ENCODE results near the gene IL16. TPM values are rescaled to one million over a fixed set of nuclear protein-coding genes. Genes with fewer than 3 reads are reported as not detected.

The IL16 gene
- polyA plus RNA-seq, 1 donor from 2014 or later: not detected

DNA sequence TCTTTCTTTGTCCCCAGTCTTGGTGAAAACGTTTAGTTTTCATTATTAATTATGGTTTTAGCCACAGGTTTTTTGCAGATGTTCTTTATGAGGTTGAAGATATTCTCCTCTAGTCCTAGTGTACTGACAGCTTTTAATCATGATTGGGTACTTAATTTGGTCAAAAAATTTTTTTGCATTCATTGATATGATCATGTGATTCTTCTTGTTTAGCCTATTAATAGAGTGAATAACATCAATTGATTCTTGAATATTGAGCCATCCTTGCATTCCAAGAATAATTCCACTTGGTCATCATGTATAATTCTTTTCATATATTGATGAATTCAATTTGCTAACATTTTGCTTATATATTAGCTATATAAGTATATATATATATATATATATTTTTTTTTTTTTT is 46.1 kb downstream of the IL16 start:
- no peak overlapping the region for H3K4me3 ChIP-seq (ENCODE audit: low read length)
- no peak for TF ChIP-seq SMC3 (conservative IDR thresholded peaks at IDR 0.05; ENCODE audit: poor library complexity)
- TF ChIP-seq, protein P1, sequence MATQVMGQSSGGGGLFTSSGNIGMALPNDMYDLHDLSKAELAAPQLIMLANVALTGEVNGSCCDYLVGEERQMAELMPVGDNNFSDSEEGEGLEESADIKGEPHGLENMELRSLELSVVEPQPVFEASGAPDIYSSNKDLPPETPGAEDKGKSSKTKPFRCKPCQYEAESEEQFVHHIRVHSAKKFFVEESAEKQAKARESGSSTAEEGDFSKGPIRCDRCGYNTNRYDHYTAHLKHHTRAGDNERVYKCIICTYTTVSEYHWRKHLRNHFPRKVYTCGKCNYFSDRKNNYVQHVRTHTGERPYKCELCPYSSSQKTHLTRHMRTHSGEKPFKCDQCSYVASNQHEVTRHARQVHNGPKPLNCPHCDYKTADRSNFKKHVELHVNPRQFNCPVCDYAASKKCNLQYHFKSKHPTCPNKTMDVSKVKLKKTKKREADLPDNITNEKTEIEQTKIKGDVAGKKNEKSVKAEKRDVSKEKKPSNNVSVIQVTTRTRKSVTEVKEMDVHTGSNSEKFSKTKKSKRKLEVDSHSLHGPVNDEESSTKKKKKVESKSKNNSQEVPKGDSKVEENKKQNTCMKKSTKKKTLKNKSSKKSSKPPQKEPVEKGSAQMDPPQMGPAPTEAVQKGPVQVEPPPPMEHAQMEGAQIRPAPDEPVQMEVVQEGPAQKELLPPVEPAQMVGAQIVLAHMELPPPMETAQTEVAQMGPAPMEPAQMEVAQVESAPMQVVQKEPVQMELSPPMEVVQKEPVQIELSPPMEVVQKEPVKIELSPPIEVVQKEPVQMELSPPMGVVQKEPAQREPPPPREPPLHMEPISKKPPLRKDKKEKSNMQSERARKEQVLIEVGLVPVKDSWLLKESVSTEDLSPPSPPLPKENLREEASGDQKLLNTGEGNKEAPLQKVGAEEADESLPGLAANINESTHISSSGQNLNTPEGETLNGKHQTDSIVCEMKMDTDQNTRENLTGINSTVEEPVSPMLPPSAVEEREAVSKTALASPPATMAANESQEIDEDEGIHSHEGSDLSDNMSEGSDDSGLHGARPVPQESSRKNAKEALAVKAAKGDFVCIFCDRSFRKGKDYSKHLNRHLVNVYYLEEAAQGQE (IDR thresholded peaks at IDR 0.05; ENCODE audit: borderline replicate concordance): no peak
- TF ChIP-seq, protein P2, sequence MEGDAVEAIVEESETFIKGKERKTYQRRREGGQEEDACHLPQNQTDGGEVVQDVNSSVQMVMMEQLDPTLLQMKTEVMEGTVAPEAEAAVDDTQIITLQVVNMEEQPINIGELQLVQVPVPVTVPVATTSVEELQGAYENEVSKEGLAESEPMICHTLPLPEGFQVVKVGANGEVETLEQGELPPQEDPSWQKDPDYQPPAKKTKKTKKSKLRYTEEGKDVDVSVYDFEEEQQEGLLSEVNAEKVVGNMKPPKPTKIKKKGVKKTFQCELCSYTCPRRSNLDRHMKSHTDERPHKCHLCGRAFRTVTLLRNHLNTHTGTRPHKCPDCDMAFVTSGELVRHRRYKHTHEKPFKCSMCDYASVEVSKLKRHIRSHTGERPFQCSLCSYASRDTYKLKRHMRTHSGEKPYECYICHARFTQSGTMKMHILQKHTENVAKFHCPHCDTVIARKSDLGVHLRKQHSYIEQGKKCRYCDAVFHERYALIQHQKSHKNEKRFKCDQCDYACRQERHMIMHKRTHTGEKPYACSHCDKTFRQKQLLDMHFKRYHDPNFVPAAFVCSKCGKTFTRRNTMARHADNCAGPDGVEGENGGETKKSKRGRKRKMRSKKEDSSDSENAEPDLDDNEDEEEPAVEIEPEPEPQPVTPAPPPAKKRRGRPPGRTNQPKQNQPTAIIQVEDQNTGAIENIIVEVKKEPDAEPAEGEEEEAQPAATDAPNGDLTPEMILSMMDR (IDR thresholded peaks at IDR 0.05; ENCODE audit: poor library complexity, severe bottlenecking): no peak
- TF ChIP-seq EZH2 (IDR thresholded peaks at IDR 0.05; ENCODE audit: borderline replicate concordance, insufficient read depth, low read length, poor library complexity, severe bottlenecking): no peak
- TF ChIP-seq POLR2AphosphoS5 (IDR thresholded peaks at IDR 0.05): no peak
- TF ChIP-seq RAD21 (conservative IDR thresholded peaks at IDR 0.05): no peak
- H3K4me2 ChIP-seq (ENCODE audit: low read length): no peak overlapping the region
- H3K79me2 ChIP-seq (replicated peaks; ENCODE audit: insufficient read depth, low read length): no peaks in the 10 kb centered on the region
- no peak overlapping the region for H3K27ac ChIP-seq (ENCODE audit: low read length)
- H3K27me3 ChIP-seq (ENCODE audit: insufficient read depth, low read depth, low read length): no peaks in the 10 kb centered on the region
- no peaks in the 10 kb centered on the region for H3K9me3 ChIP-seq (ENCODE audit: low read length)
- no peaks in the 10 kb centered on the region for H3F3A ChIP-seq (ENCODE audit: insufficient read depth, low read length, poor library complexity, severe bottlenecking)
- no peaks in the 10 kb centered on the region for H3K36me3 ChIP-seq (ENCODE audit: insufficient read depth, low read length)
- no peaks in the 10 kb centered on the region for H3K9me2 ChIP-seq (ENCODE audit: insufficient read depth, low read length)
- no peak overlapping the region for H3K9ac ChIP-seq (ENCODE audit: low read length)
- no peak overlapping the region for H2AFZ ChIP-seq (ENCODE audit: low read depth, low read length)
- no peaks in the 10 kb centered on the region for H4K20me1 ChIP-seq (ENCODE audit: insufficient read depth)

DNA sequence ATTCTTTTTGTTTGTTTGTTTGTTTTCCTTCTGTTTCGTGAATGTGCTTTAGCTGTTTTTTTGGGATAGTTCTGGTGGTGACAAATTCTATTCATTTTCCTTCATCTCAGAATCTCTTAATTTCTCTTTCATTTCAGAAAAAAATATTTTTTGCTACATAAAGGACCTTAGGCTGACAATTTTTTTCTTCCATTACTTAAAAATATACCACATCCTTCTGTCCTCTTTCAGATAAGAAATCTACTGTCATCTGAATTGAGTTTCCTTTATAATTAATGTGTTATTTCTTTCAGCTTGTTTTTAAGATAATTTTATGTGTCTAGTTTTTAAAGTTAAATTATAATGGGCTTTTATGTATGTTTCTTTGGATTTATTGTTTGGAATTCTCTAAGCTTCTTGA is 47.6 kb downstream of the IL16 start:
- H3K9me2 ChIP-seq (ENCODE audit: insufficient read depth, low read length): no peaks in the 10 kb centered on the region
- H3K4me3 ChIP-seq (ENCODE audit: low read length): no peak overlapping the region
- no peaks in the 10 kb centered on the region for H3F3A ChIP-seq (ENCODE audit: insufficient read depth, low read length, poor library complexity, severe bottlenecking)
- no peaks in the 10 kb centered on the region for H3K27me3 ChIP-seq (ENCODE audit: insufficient read depth, low read depth, low read length)
- no peak overlapping the region for H3K4me2 ChIP-seq (ENCODE audit: low read length)
- H2AFZ ChIP-seq (ENCODE audit: low read depth, low read length): no peak overlapping the region
- H3K27ac ChIP-seq (ENCODE audit: low read length): no peak overlapping the region
- no peaks in the 10 kb centered on the region for H4K20me1 ChIP-seq (ENCODE audit: insufficient read depth)
- H3K9ac ChIP-seq (ENCODE audit: low read length): no peak overlapping the region
- TF ChIP-seq MXI1 (conservative IDR thresholded peaks at IDR 0.05; ENCODE audit: poor library complexity, severe bottlenecking) (no peak), SMC3 (conservative IDR thresholded peaks at IDR 0.05; ENCODE audit: poor library complexity) (no peak), RAD21 (conservative IDR thresholded peaks at IDR 0.05) (no peak), TAF1 (IDR thresholded peaks at IDR 0.05; ENCODE audit: low read depth) (no peak), EP300 (conservative IDR thresholded peaks at IDR 0.05; ENCODE audit: poor library complexity, severe bottlenecking) (no peak), POLR2AphosphoS5 (IDR thresholded peaks at IDR 0.05) (no peak), EZH2 (IDR thresholded peaks at IDR 0.05; ENCODE audit: borderline replicate concordance, insufficient read depth, low read length, poor library complexity, severe bottlenecking) (no peak)
- TF ChIP-seq, protein P2 (IDR thresholded peaks at IDR 0.05; ENCODE audit: poor library complexity, severe bottlenecking): no peak
- TF ChIP-seq, protein P1 (IDR thresholded peaks at IDR 0.05; ENCODE audit: borderline replicate concordance): no peak
- H3K79me2 ChIP-seq (replicated peaks; ENCODE audit: insufficient read depth, low read length): no peaks in the 10 kb centered on the region
- no peaks in the 10 kb centered on the region for H3K9me3 ChIP-seq (ENCODE audit: low read length)
- H3K36me3 ChIP-seq (ENCODE audit: insufficient read depth, low read length): no peaks in the 10 kb centered on the region

Data from neural cell (in vitro differentiated cells).